IPS-18a (cell line): Measurements from ENCODE around the gene TENM4.
A peak's percentile ranks its signal among the peaks of the same experiment; 100 is the strongest.

Experiments
- H3K27ac ChIP-seq: one replicate; pipeline ENCODE4 v1.5.1; 2013; ENCODE audit warnings: low read length
- H3K27me3 ChIP-seq: one replicate; pipeline ENCODE4 v1.6.1; 2013; ENCODE audit warnings: mild to moderate bottlenecking, low read length; ENCODE audit not compliant: control insufficient read depth, insufficient read depth
- H3K36me3 ChIP-seq: one replicate; pipeline ENCODE4 v1.6.1; 2013; ENCODE audit warnings: low read depth, low read length; ENCODE audit not compliant: control insufficient read depth
- H3K4me1 ChIP-seq: one replicate; pipeline ENCODE4 v1.6.1; 2013; ENCODE audit warnings: low read depth, low read length; ENCODE audit not compliant: control insufficient read depth
- H3K4me3 ChIP-seq: one replicate; pipeline ENCODE4 v1.5.1; 2013; ENCODE audit warnings: low read length
- H3K9ac ChIP-seq: one replicate; pipeline ENCODE4 v1.6.1; 2013; ENCODE audit warnings: mild to moderate bottlenecking, low read length, moderate library complexity
- H3K9me3 ChIP-seq: one replicate; pipeline ENCODE4 v1.6.1; 2013; ENCODE audit warnings: low read depth, low read length; ENCODE audit not compliant: control insufficient read depth

TENM4 gene

DNA sequence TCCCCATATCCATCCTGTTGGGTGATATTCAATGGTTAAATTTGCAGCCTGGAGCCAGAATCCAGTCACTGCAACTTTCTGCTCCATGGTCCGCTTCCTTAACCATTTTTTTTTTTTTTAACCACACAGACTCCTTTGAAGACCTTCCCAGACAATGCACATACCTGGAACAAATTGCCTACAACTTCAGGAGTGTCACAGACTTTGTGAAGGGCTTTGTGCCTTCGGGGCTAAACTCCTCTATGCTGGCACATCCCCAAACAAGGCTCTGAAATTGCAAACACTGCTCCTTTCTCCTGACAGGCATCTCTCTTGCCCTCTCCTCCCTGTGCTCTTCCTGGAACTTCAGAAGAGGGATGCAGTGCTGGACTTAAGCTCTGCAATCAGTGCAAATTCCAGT lies 40.6 kb downstream of the TENM4 start:
- H3K9ac ChIP-seq, result no peak overlapping the region
- no peak overlapping the region for H3K4me3 ChIP-seq
- no peak overlapping the region for H3K27ac ChIP-seq
- H3K27me3 ChIP-seq, result no peaks in the 10 kb centered on the region
- no peaks in the 10 kb centered on the region for H3K4me1 ChIP-seq
- H3K9me3 ChIP-seq, result no peaks in the 10 kb centered on the region
- no peaks in the 10 kb centered on the region for H3K36me3 ChIP-seq

DNA sequence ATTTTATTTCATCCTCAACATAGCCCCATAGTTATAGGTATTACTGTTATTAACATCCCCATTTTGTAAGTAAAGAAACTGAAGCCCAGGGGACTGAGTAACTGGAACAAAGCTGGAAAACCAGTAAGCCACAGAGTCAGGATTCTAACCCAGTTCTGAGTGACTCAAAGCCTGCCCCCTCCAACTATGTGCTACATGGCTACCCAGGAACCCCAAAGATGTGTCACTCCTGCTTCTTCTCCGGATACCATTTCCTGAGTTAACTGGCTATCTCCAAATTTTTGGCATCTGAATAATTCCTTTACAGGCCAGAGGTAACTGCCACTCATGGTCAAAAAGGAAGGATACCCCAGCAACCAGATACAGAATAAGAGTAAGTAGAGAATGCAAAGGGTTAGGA lies 43.6 kb downstream of the TENM4 start:
- no peaks in the 10 kb centered on the region for H3K27me3 ChIP-seq
- H3K9ac ChIP-seq, result no peak overlapping the region
- H3K4me3 ChIP-seq, result no peak overlapping the region
- H3K9me3 ChIP-seq, result no peaks in the 10 kb centered on the region
- H3K36me3 ChIP-seq, result no peaks in the 10 kb centered on the region
- no peak overlapping the region for H3K27ac ChIP-seq
- H3K4me1 ChIP-seq, result peaks cover 20% of the 10 kb centered on the region

DNA sequence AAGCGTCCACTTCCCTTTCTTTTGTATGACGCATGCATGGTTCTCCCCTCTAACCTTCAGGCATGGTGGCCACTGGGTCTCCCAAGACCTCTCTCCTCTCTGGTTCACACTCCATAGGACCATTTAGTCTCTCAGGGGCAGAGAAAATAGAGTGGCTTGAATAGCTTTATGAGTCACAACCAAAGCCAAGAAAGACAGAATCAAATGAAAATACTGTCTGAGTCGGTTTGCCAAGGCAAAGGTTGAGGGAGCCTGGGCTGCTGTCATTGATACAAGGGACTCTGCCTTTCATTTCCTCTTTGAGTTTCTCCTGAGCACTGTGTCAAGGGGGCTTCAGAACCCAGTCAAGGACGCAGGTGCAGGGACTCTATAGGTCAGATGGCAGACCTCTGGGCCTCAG lies 44.2 kb downstream of the TENM4 start:
- no peak overlapping the region for H3K27ac ChIP-seq

DNA sequence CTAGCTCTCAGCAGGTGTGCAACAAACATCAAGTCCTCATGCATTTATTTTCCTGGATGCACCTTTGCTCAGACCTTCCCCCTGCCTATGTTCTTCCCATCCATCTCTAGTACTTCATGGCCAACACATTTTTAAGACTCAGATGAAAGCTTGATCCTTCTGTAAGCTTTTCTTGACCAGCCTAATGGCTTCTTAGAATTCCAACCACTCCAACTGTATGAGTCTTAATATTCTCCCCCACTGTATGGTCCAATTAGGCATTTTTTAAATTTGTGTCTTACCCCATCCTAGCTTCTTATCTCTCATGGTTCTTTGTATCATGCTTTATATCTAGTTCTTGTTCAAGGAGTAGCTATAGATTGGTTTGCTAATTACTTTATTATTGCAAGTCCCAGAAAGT lies 44.8 kb downstream of the TENM4 start:
- H3K27me3 ChIP-seq, result no peaks in the 10 kb centered on the region
- no peak overlapping the region for H3K9ac ChIP-seq
- H3K36me3 ChIP-seq, result no peaks in the 10 kb centered on the region
- H3K4me3 ChIP-seq, result no peak overlapping the region
- no peaks in the 10 kb centered on the region for H3K9me3 ChIP-seq
- H3K27ac ChIP-seq, result no peak overlapping the region
- peaks cover 24% of the 10 kb centered on the region for H3K4me1 ChIP-seq

More for the DNA sequence above, 44.2 kb downstream of the TENM4 start:
- H3K9ac ChIP-seq, result no peak overlapping the region
- no peak overlapping the region for H3K4me3 ChIP-seq
- H3K36me3 ChIP-seq, result no peaks in the 10 kb centered on the region
- H3K9me3 ChIP-seq, result no peaks in the 10 kb centered on the region
- H3K4me1 ChIP-seq, result peaks cover 24% of the 10 kb centered on the region
- H3K27me3 ChIP-seq, result no peaks in the 10 kb centered on the region

DNA sequence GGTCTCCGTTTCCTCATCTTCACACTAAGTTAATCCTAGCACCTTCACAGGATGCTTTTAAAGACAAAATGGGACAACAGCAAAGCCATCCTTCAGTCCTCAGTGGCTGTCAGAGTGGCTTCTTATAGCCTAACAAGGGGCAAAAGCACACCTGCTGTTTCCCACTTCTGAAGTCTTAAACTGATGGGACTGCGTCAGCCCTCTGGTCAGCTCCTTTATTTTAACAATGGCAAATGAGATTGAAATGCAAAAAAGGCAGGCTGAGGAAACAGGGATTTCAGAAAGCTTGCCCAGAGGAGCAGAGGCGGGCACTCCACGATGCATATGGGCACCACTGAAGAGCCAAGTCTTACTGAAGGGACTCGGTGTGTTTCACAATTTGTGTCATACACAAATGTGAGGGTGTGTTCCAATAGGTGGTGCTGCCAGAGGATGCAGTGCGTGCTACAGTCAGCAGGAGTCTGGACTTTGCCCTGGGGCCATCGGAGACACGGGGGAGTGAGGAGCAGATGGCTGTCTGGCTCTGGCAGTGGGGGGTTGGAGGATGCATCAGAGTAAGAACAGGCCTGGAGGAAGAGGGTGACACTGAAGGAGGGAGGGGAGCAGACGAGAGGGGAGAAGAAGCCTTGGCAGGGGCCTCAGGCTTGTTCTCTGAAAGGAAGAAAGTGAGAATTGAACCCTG lies 47.3 kb downstream of the TENM4 start:
- H3K36me3 ChIP-seq, result no peaks in the 10 kb centered on the region
- no peaks in the 10 kb centered on the region for H3K27me3 ChIP-seq
- peak overlapping the region; percentile 15 for H3K4me3 ChIP-seq
- H3K9ac ChIP-seq, result no peak overlapping the region
- H3K27ac ChIP-seq, result no peak overlapping the region
- peaks cover 24% of the 10 kb centered on the region for H3K4me1 ChIP-seq
- H3K9me3 ChIP-seq, result no peaks in the 10 kb centered on the region

DNA sequence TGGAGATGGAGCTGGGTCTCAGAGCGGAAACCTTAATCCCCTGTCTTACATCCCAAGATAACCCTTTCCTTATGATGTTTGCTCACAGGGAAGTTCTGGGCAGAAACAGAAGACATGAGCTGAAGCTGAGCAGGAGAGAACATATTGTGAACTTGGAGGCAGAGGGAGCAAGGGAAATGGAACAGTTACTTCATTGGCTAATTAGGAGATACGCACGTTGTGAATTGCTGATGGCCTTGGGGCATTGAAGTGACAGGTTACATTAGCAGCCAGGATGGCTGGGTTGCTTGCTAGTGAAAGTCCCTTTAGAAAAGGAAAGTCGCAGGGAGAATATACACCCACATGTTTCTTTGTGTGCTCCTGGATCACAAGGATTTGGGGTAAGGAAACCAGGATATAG lies 48.7 kb downstream of the TENM4 start:
- Histone ChIP-seq H3K9me3 (no peaks in the 10 kb centered on the region), H3K27me3 (no peaks in the 10 kb centered on the region), H3K4me3 (no peak overlapping the region), H3K4me1 (peaks cover 24% of the 10 kb centered on the region), H3K36me3 (no peaks in the 10 kb centered on the region), H3K27ac (no peak overlapping the region), H3K9ac (no peak overlapping the region)

DNA sequence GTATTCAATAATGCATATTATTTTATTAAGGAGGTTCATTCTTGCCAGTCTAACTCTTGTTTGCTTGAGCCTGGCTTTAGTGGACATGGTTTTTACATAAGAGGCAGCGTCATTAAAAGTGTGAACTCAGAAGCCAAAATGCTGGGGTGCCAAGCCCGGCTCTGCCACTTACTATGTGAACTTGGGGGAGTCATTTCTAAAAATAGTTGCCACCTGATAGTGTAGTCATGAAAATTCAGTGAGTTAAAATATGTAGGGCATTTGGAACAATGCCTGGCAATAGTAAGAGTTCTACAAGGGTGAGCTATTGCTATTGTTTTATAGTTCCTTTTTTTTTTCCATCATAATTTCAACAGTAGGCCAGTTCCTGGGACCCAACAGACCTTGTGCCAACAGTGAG lies 49.9 kb downstream of the TENM4 start:
- H3K4me1 ChIP-seq, result peaks cover 24% of the 10 kb centered on the region
- no peaks in the 10 kb centered on the region for H3K36me3 ChIP-seq
- H3K27me3 ChIP-seq, result no peaks in the 10 kb centered on the region
- H3K4me3 ChIP-seq, result no peak overlapping the region
- H3K9ac ChIP-seq, result no peak overlapping the region
- H3K27ac ChIP-seq, result no peak overlapping the region
- no peaks in the 10 kb centered on the region for H3K9me3 ChIP-seq

DNA sequence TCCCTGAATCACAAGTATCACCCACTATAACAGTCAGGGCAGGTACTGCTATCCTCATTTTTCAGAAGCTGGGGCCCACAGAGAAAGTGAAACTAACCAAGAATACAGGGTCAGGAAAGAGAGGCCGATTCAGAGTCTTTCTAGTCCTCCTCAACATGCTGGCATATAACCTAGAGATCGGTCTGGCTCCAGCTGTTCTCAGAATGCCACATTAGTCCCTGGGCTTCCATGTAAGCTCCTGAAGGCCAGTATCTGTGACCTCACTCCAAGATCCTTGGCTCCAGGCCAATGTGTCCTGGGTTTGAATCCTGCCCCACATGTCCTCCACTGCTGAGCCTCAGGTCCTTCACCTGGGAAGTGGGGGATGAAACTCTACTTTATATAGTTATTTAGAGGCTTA lies 50.4 kb downstream of the TENM4 start:
- no peaks in the 10 kb centered on the region for H3K9me3 ChIP-seq
- H3K4me1 ChIP-seq, result peaks cover 24% of the 10 kb centered on the region
- no peaks in the 10 kb centered on the region for H3K36me3 ChIP-seq
- H3K27me3 ChIP-seq, result no peaks in the 10 kb centered on the region
- no peak overlapping the region for H3K27ac ChIP-seq
- no peak overlapping the region for H3K4me3 ChIP-seq
- no peak overlapping the region for H3K9ac ChIP-seq

DNA sequence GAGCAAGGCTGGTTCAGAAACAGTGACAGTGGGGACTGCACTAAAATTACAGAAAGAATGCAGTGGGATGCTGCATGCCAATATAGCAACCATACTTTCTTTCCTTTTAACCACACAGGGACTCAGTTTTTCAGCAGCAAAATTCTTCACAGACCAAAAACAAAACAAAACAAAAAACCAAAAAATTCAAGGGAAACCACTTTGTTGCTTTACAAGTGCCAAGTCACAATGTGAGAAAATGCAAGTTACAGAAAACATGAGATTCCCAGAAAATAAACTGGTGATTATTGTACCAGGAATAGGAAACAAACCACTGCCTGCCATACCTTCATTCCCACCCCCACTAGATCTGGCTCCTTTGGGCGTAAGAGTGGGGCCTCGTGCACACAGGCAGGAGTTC lies 52.6 kb downstream of the TENM4 start:
- Histone ChIP-seq H3K27me3 (no peaks in the 10 kb centered on the region), H3K27ac (no peak overlapping the region), H3K4me3 (no peak overlapping the region), H3K9me3 (no peaks in the 10 kb centered on the region), H3K9ac (no peak overlapping the region), H3K36me3 (no peaks in the 10 kb centered on the region), H3K4me1 (peaks cover 13% of the 10 kb centered on the region)

DNA sequence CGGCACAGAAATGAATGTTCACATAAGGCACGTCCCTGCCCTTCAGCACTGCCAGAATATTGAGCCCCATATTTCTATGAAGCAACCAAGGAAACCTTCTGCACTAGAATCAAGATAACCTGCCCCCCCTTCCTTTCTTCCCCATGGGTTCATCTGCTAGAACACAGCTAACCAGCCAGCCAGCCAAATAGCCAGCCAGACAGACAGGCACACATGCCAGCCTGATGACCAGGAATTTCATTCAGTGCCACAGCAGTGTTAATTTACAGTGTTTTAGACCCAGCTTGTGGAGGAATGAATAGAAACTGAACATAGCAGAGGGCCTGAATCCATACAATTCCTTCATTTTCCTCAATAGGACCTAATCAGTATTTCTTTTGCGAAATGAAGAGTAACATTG lies 57.0 kb downstream of the TENM4 start:
- Histone ChIP-seq H3K36me3 (no peaks in the 10 kb centered on the region), H3K9ac (no peak overlapping the region), H3K27me3 (no peaks in the 10 kb centered on the region), H3K9me3 (no peaks in the 10 kb centered on the region), H3K27ac (no peak overlapping the region), H3K4me3 (no peak overlapping the region), H3K4me1 (peaks cover 4% of the 10 kb centered on the region)

DNA sequence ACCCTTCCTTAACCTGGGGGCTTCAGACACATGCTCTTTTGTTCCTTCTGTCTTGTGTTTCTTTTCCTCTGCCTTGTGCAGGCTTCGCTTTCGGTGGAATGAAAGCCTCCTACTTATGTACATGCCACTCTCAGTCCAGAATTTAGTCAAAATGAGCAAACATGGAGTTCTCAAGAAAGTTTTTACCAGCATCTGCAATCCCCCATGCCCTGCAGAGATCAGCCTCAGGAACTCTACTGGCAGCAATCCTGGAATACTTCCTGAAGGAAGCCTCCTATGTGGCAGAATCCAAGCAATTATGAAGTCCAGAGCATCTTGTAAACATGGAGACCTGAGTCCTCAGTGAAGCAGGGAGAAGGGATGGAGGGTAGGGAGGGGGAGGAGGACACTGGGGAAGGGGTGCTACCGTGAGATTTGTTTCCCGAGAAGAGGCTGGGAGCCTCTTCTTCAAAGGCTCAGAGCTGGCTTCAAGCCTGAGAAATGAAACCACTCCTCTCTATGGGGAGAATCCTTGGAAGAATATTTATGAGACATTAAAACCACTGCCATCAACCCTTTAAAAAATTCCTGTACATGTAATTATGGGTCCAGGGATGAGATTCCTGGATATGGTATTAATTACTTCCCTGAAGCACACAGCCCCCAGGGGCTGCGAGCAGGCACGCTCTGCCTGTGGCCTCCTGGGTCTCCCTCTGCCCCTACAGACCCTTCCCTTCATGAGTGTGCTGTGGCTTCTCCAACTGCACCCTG lies 58.4 kb downstream of the TENM4 start:
- Histone ChIP-seq H3K9ac (no peak overlapping the region), H3K27ac (no peak overlapping the region), H3K27me3 (no peaks in the 10 kb centered on the region), H3K4me1 (peaks cover 8% of the 10 kb centered on the region), H3K9me3 (no peaks in the 10 kb centered on the region), H3K36me3 (no peaks in the 10 kb centered on the region), H3K4me3 (no peak overlapping the region)

DNA sequence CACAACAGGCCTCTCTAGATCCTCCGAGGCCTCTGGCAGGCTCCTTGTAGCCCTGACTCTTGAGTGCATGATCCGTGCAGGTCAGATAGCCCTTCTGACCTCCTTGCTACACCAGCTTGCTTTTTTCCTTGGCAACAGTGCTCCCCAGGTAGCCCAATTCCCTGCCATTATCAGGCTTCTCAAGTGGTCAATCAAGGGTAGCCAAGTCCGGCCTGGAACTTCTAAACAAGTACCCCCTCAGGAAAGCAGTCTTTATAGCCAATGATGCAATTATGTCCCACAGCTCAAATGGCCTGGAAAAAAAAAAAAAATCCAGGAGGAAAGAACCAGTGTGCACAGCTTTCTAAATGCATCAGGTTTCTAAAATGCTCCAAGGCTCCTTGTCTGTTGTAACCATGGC lies 59.8 kb downstream of the TENM4 start:
- Histone ChIP-seq H3K9me3 (no peaks in the 10 kb centered on the region), H3K27me3 (no peaks in the 10 kb centered on the region), H3K27ac (no peak overlapping the region), H3K9ac (no peak overlapping the region), H3K4me3 (no peak overlapping the region), H3K4me1 (peaks cover 21% of the 10 kb centered on the region), H3K36me3 (no peaks in the 10 kb centered on the region)
